Islet of Langerhans (tissue), 1 donor: ENCODE measurements around the gene AMELX.

Experiments
- FAIRE-seq: peaks from one replicate; lab custom pipeline; 2011; peaks lifted over from hg19 to GRCh38; lab: Jason Lieb, UNC

The AMELX gene

DNA sequence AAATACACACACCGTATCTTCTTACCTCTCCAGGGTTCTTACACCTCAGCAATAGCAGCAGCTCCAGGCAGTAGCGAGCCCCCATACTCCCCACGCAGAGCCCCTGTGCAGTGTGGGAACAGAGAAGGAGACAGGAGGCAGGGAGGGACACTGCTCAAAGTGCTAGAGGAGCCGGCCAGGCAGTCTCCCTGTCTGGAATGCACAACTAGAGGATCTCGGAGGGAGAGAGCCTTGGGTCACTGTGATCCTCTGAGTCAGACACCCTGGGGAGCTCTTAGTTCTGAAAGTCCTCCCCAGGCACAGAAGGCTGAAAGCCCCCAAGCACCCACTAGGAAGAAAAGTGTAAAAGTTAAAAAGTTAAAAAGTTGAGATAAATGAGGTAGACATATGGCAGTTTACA, 16.0 kb downstream of the AMELX start:
- FAIRE-seq = no peak

DNA sequence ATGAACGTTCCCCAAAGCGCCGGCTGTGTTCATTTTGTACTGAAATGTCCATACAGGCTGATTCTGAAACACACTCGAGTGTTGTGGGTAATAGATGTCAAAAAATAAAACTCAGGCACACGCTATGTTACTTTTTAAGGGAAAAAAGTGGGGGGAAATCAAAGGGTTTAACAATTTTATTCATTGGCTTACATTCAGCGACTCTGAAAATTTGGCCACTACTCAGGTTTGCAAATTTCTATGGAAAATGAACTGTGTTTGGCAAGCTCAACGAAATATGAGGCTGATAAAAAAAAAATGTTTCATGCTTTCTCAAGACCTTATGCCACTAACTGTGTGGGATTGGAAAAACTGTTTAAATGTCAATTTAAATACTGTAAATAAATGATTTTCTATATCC, 18.5 kb downstream of the AMELX start:
- no peak for FAIRE-seq

GRCh38 chrX:11319806-11320520, 26.8 kb downstream of the AMELX start:
- FAIRE-seq = no peak

- no peak for FAIRE-seq
Observed at GRCh38 chrX:11321986-11322385, 28.8 kb downstream of the AMELX start.

- no peak for FAIRE-seq
Observed at GRCh38 chrX:11328134-11328533, 34.9 kb downstream of the AMELX start.

- FAIRE-seq = no peak
Observed at GRCh38 chrX:11329021-11329420, 35.8 kb downstream of the AMELX start.

GRCh38 chrX:11331788-11332187, 38.6 kb downstream of the AMELX start:
- no peak for FAIRE-seq

GRCh38 chrX:11334165-11334564, 41.0 kb downstream of the AMELX start:
- FAIRE-seq = no peak

DNA sequence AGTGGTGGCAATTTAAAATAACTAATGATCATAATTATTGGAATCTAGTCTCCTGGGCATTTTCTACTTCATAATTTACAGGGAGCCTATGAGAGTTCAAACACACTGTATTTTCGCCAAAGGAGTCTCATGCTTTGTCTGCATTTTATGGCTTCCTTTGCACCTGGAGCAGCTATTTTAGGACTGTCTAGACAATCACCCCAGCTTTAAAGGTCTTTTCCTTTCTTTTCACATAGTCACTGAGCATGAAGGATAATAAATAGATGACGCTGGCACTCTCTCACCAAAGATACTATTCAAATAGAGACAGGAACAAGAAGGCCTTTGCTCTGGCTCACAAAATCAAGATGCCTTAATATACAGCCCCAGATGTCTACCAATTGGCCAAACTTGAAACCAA, 43.0 kb downstream of the AMELX start:
- no peak for FAIRE-seq

DNA sequence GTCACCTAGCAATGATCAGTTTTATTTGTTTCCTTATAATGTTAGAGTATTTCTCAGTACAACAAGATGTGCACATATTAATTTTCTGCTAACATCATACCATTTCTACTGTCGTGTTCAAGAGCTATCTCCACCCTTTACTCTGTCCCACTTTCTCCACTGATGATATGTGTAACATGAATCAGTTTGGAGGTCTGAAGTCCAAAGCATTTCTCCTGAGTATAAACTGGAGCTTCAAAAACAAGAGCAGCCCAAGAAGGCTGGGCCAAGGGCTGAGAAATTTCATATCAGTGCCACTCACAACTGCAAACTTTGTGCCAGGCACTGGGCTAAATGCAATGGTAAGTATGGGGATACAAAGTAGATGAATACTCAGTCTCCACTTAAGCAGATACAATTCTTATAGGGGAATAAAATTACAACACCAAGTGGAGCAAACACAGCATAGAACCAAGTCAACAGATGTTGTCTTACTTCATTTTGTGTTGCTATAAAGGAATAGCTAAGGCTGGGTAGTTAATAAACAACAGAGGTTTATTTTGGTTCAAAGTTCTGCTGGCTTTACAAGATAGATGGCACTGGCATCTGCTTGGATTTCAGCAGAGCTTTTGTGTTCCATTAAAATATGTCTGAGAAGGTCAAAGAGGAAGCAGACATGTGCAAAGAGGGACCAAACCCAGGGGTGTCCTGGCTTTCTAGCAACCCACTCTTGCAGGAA, 44.2 kb downstream of the AMELX start:
- no peak for FAIRE-seq

- FAIRE-seq = peak; percentile 97
Observed at GRCh38 chrX:11341274-11342201, 48.3 kb downstream of the AMELX start.

DNA sequence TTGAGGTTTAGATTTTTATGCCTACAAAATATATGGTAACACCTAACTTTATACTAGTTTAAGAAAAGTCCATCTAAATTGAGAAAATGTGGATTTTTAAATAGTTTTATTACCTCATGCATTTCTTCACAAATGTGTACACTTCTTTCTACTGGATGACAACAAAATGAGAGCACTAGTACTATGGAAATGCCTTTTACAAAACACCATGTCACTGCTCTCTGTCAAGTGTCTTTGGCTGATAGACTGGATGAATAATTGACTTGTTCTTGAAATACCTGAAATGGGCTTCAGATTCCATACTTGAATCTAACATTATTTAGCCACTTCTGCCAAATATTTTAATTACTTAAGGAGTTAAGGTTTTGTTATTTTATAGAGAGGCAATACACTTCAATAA, 49.5 kb downstream of the AMELX start:
- FAIRE-seq = peak; percentile 81

GRCh38 chrX:11346121-11346682, 53.0 kb downstream of the AMELX start:
- FAIRE-seq = no peak

- FAIRE-seq = no peak
Observed at GRCh38 chrX:11347300-11347699, 54.1 kb downstream of the AMELX start.

DNA sequence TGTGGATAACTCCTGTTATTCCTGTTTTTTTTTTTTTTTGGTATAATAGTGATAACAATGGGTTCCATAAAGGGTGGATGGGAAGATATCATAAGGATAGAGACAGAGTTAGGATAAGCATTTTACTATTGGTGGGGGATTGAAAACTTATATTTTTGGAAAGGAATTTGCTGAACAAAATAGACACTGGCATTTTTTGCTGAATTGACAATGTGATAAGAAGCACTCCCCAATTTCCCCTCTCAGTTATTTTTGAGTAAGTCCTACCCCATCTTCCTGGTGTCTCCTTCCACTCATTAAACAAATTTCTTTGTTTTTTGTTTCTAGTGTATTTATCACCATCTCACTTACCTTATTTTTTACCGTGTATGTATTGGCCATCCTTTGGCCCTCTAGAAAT, 55.8 kb downstream of the AMELX start:
- FAIRE-seq = no peak

DNA sequence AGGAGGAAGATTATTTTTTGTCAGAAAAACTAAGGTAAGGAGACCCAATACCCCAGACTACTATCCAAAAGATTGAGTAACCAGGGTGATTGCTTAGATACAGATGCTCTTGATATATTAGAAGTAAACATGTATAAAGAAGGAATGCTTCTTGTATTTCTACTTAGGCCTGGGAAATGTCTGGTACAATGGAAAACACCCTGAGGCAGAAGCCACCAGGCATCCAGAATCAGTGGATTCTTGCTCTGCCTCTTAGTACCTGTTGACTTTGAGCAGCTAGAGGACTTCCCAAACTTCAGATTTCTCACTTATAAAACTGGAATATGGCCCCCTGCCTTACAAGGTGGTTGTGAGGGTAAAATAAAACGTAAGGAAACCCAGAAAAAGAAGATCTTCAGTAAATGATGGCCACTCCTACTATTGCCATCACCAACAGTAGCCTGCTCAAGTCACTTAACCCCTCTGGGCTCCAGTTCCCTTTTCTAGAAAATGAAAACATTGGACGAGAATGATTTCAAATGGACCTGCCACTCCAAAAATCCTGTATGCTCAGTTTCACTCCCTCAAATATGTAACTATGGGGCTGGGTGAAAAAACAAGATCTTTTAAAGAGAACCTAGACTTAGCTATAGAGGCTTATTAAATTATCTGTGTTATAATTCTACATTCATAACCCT, 56.6 kb downstream of the AMELX start:
- peak; percentile 71 for FAIRE-seq
